ENCODE measurements around the gene SLC9A1.

DNA sequence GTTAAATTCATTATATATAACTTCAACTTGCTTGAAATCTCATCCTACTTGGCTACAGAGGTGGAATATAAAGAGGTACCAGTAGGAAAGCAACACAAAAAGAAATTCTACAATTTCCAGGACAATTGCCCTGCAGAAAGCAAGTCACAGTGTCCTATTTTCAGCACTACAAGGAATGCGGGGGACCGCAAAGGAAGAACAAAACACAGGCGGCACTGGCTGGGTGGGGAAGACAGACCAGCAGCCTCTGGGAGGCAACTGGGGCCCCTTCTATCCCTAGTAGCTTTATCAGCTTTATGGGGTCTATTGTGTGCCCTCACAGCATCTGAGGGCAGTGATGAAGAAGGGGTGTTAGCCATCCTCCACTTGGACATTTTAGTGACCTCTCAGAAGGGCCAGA is 30.5 kb downstream of the SLC9A1 start:
- TF ChIP-seq, protein P1, sequence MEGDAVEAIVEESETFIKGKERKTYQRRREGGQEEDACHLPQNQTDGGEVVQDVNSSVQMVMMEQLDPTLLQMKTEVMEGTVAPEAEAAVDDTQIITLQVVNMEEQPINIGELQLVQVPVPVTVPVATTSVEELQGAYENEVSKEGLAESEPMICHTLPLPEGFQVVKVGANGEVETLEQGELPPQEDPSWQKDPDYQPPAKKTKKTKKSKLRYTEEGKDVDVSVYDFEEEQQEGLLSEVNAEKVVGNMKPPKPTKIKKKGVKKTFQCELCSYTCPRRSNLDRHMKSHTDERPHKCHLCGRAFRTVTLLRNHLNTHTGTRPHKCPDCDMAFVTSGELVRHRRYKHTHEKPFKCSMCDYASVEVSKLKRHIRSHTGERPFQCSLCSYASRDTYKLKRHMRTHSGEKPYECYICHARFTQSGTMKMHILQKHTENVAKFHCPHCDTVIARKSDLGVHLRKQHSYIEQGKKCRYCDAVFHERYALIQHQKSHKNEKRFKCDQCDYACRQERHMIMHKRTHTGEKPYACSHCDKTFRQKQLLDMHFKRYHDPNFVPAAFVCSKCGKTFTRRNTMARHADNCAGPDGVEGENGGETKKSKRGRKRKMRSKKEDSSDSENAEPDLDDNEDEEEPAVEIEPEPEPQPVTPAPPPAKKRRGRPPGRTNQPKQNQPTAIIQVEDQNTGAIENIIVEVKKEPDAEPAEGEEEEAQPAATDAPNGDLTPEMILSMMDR (IDR thresholded peaks at IDR 0.05; ENCODE audit: borderline replicate concordance, extremely low read depth, low read length, poor library complexity, severe bottlenecking): no peak
- no peak for TF ChIP-seq EZH2 (IDR thresholded peaks at IDR 0.05; ENCODE audit: borderline replicate concordance, low read depth, low read length, severe bottlenecking)

All from DND-41 (cell line).